ENCODE measurements around the gene SPRR1B.
"Not testable (repeated sequence)": the region's sequence is repeated elsewhere in the genome, so short reads cannot be mapped to it uniquely, and the experiment has no call there.

SPRR1B gene

DNA sequence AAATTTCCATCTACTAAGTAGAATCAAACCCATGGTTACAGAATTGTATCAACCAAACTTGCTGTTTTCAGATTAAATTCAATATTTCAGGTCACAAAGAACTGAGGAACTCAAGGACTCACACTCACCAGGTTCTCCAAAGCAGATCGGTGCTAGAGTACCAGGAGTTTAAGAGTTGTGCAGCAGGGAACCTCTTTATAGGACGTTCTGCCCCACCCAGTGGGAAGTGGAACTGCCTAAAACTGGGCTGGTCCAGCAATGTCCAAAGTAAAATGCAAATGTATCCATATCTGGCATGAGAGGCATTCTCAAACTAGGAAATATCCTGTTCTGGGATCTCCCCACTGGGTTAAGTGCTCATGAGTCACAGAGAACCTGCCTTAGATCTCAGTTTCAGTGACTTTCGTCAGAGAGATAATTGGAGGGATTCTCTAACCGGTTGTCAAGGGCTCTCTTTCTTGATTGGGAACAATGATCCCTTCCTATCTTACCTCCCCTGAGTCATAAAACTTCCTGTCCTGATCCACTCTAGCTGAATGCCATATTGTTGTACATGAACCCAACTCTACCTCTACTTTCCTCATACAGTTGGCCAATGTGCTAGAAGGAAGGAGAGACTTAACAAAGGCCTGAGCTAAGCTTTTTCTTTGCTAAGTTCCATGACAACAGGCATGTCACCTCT is 10.1 kb downstream of the SPRR1B start, which contains the start of gene SPRR2D:
Gene SPRR2D, minus strand, starts transcription at position 171 of the 682 bp plus-strand sequence. CDS start 774 bp downstream, outside the sequence.
- DNase-seq, result no peak

DNA sequence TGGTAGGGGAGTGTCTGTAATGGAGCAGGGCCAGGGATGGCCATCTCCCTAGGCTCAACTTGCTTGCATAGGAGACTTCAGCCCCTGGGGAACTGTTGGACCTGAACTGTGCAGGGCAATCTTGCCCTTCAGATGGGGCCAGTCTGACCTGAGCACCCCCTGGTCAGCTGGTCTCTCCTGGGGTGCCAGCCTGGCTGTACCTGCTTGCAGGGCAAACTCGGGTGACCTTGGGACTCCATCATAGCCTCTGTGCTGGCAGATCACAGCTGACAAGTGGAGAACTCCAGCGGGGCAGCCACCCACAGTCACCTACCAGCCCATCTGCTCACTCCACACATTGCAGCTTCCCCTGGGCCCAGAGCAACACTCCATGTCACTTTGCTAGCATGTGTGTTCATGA is 18.2 kb downstream of the SPRR1B start:
- no peak for DNase-seq

DNA sequence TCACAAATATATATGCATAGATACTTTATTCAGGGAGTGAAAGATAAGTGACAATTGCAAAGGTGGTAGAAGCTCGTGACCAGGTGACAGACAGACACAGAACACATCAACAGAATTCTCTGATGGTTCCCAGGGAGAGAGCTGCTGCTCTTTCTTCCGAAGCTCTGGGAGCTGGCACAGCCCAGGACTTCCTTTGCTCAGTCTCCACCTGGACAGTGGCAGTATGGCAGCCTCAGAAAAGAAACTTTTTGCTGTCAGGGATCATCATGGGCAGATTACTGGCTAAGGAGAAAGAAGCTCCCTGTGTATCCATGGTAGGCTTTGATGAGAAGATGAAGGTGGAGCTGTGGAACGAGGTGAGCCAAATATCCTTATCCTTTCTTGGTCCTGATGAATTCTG is 25.1 kb downstream of the SPRR1B start:
- not testable (repeated sequence) for DNase-seq

DNA sequence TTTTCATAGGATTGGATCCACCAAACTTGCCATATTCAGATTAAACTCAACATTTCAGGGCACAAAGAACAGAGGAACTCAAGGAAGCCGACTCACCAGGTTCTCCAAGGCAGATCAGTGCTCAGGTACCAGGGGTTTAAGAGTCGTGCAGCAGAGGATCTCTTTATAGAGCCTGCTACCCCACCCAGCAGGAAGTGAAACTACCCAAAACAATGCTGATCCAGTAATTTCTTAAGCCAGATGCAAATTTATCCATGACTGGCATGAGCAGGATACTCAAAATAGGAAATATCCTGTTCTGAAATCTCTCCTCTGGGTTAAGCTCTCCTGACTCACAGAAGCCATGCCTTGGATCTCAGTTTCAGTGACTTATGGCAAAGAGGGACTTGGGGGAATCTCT is 26.4 kb downstream of the SPRR1B start, which contains the start of gene SPRR2A:
Gene SPRR2A, minus strand, starts transcription at position 138 of the 400 bp plus-strand sequence. CDS start 777 bp downstream, outside the sequence.
- DNase-seq, result no peak

DNA sequence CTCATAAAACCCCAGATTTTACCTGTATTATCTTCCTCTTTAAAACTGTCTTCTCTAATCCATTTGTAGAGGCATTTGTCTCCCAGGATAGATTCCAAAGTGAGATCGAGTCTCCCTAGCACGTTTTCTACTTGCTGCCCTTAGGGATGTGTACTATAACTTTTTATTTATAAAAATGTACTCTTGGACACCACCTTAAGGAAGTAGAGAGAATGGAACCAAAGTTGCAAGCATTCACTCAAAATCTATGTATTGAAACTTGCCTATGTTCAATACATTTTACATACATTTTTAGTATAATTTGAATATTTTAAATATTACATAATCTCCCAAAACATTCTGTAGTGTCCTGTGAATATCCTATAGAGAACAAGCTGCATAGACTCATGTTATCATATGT is 27.2 kb downstream of the SPRR1B start:
- DNase-seq, result no peak

DNA sequence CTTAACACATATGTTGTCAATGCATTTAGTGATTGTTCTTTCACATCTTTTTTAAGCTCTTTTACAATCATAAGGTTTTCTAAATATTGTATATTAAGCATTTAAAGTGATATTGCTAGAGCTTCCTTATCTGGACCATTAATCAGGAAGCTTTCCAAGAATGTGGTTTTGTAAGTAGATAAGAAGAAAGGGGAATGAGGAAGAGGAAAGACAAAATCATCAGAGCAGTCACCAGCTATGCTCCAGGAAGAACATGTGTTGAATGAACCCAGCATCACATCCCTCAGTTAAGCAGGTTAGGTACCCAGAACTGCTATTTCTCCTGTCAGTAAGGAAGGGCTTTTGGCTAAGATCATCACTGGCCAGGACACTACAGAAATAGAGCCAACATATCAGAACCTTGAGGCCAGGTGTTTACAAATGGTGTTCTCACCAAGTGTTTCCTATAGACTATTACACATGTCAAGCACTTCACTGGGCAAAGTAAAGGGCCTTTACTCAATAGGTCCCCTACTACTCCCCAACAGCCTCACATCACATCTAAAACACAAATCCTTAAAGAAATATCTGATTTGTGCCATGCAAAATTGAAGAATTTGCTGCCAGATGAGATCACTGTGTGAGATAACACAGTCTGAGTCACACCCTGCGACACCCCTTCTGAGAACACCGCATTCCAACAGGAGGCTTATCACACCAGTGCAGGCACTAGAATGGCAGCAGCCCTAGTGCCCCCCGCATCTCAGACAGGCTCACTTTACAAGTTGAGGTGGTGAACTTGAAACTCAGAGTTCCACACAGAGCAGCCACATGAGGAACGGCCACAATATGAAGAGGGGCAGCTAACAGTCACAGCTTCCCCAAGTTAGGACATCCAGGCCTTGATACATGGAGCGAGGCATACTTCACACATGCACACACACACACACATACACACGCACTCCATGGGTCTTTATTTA is 28.1 kb downstream of the SPRR1B start:
- DNase-seq, result no peak

DNA sequence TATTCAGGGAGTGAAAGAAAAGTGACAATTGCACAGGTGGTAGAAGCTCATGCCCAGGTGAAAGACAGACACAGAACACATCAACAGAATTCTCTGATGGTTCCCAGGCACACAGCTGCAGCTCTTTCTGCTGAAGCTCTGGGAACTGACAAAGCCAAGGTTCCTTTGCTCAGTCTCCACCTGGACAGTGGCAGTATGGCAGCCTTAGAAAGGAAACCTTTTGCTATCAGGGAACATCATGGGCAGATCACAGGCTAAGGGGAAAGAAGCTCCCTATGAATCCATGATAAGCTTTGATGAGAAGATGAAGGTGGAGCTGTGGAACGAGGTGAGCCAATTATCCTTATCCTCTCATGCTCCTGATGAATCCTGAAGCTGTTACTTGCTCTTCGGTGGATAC is 39.2 kb downstream of the SPRR1B start:
- no peak for DNase-seq

DNA sequence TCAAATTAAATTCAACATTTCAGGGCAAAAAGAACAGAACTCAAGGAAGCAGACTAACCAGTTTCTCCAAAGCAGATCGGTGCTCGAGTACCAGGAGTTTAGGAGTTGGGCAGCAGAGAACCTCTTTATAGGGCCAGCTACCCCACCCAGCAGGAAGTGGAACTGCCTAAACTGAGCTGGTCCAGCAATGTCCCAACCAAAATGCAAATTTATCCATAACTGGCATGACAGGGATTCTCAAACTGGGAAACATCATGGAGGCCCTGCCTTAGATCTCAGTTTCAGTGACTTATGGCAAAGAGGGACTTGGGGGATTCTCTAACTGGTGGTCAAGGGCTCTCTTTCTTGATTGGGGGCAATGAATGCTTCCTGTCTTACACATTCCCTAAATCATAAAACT is 40.5 kb downstream of the SPRR1B start, which contains the start of gene SPRR2B:
Gene SPRR2B, minus strand, starts transcription at position 101 of the 400 bp plus-strand sequence. CDS start 772 bp downstream, outside the sequence.
- DNase-seq, result no peak

DNA sequence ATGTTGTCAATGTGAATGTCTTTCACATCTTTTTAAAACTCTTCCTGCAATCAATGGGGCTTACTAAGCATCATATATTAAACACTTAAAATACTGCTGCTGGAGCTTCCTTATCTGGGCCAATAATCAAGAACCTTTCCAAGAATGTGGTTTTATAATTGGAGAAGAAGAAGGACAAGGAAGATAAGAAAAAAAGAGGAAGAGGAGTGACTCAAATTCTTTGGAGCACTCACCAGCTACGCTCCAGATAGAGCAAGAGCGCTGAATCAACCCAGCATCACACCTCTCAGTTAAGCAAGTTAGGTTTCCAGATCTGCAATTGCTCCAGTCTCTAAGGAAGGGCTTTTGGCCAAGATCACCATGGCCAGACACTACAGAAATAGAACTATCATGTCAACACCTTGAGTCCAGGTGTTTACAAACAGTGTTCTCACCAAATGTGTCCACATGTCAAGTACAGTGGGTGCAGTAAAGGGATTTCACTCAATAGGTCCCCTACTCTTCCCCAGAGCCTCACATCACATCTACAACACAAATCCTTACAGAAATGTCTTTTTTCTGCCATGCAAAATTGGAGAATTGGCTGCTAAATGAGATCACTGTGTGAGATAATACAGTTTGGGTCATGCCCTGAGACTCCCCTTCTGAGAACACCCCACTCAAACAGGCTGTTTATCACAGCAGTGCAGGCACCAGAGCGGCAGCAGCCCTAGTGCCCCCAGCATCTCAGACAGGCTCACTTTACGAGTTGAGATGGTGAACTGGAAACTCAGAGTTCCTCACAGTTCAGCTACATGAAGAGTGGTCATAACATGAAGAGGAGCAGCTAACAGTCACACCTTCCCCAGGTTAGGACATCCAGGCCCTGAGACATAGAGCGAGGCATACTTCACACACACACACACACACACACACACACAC is 42.1 kb downstream of the SPRR1B start:
- DNase-seq, result no peak

DNA sequence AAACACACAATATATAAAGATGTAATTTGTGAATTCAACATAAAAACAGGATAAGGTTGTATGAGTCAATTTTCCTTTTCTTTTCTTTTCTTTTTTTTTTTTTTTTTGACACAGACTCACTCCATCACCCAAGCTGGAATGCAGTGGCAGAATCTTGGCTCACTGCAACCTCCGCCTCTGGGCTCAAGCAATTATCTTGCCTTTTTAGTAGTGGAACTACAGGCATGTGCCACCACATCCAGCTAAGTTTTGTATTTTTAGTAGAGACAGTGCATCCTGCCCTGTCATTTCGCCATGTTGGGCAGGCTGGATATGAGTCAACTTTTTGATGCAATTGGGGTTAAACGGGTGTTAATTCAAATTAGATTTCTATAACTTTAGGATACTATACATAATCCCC is 50.7 kb downstream of the SPRR1B start:
- no peak for DNase-seq

Measured in NCI-H2171 treated with DMSO at 0.1 percent for 48 hours (cell line).